GM18909 (cell line): ENCODE measurements around the gene OSBPL2.

Source experiments
- ATAC-seq: cut with Tn5 transposase; IDR thresholded peaks from one replicate; pipeline ENCODE4 v1.9.1; 2021; ENCODE audit warnings: mild to moderate bottlenecking; ENCODE audit not compliant: unreplicated experiment, poor library complexity

The OSBPL2 gene

GRCh38 chr20:62293111-62293784 is 54.9 kb downstream of the OSBPL2 start:
- ATAC-seq: no peak

DNA sequence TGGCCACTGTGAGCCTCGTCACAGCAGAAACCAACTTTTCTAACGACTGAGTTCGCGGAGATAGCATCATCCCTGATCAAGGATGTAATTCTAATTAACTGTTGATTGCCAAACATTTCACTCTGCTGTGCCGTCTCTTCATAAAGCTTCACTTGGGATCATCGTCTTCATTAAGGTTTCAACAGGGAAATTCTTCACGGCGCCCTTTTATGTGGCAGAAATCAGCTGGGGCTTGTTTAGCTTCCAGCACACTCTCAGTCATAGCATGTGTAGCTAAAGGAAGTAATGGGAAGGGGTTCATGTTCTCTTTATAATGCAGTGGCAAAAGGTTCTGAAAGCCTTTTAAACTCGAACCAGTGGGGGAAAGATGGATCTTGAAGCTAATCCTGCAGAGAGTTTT is 55.6 kb downstream of the OSBPL2 start:
- ATAC-seq: no peak

- ATAC-seq: no peak
Observed at GRCh38 chr20:62294516-62294915, 56.2 kb downstream of the OSBPL2 start.

GRCh38 chr20:62296724-62297448 is 58.6 kb downstream of the OSBPL2 start:
- ATAC-seq: no peak

GRCh38 chr20:62297449-62298227 is 59.3 kb downstream of the OSBPL2 start:
- no peak for ATAC-seq

- ATAC-seq: no peak
Observed at GRCh38 chr20:62298577-62299249, 60.4 kb downstream of the OSBPL2 start.

GRCh38 chr20:62299666-62300236 is 61.4 kb downstream of the OSBPL2 start:
- ATAC-seq: no peak

DNA sequence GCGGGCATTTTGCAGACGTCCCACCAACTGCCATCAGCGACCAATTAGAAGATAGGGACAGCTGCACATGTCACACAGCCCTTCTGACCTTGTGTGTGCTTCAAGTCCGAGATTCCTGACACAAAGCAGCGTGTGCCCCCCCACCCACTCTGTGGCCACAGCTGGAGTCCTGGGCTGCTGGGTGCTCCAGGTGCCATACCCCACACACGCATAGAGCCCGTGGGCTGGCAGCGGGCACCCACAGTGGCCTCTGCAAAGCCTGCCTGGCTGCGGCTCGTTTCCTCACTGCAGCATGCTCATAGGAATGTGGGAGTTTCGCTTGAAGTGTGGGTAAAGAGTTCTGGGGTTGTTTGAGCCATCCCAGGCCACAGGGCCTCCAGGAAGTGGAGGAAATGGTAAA is 62.0 kb downstream of the OSBPL2 start:
- ATAC-seq: no peak

- ATAC-seq: no peak
Observed at GRCh38 chr20:62301111-62301668, 62.9 kb downstream of the OSBPL2 start.

GRCh38 chr20:62301773-62302340 is 63.5 kb downstream of the OSBPL2 start:
- peak; percentile 38 for ATAC-seq

DNA sequence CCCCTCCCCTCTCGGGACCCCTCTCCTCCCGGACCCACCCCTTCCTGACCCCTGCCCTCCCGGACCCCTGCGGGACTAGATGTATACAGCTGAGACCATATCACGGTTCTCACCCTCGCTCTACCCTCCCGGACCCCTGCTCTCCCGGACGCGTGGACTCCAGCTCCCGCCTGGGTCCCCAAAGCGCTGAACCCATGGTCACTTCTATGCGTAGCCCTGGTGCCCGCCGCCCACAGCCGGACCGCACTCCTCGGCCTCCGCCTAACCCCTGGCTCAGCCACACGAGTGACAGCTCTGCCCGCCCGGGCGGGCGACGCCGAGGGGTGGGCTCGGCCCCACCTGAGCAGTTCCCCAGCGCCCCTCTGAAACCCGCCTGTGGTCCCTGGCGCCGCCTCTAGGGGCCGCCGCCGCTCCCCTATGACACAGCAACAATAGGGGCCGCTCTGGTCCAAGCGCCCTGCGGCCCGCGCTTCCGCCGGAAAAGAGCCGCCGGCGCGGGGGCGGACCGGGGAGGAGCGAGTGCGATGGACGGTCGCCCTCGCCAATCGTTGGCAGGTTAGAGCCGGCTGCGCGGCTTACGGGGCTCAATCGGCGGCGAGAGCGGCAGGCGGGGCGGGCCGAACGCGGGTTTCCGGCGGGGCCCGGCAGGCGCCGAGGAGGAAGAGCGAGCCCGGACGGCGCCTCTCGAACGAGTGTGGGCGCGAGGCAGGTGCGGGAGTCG is 64.2 kb downstream of the OSBPL2 start, which contains the start of gene ADRM1:
Gene ADRM1 (plus strand): TSS at position 657 of the 721 bp plus-strand sequence. CDS start 572 bp downstream, outside the sequence.
- peak; percentile 83 for ATAC-seq

DNA sequence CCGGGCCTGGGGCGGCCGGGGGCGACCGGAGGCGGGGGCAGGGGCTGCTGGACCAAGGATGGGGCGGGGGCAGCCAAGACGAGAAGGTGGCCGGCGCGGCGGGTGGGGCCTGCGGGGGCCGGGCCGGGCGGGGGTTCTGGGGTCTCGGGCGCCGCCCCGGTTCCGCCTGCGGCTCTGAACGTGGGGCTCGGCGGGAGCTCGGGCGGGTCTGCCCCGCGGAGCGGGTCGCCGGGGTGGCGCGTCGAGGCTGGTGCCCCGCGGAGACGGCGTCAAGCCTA is 64.7 kb downstream of the OSBPL2 start:
- no peak for ATAC-seq

DNA sequence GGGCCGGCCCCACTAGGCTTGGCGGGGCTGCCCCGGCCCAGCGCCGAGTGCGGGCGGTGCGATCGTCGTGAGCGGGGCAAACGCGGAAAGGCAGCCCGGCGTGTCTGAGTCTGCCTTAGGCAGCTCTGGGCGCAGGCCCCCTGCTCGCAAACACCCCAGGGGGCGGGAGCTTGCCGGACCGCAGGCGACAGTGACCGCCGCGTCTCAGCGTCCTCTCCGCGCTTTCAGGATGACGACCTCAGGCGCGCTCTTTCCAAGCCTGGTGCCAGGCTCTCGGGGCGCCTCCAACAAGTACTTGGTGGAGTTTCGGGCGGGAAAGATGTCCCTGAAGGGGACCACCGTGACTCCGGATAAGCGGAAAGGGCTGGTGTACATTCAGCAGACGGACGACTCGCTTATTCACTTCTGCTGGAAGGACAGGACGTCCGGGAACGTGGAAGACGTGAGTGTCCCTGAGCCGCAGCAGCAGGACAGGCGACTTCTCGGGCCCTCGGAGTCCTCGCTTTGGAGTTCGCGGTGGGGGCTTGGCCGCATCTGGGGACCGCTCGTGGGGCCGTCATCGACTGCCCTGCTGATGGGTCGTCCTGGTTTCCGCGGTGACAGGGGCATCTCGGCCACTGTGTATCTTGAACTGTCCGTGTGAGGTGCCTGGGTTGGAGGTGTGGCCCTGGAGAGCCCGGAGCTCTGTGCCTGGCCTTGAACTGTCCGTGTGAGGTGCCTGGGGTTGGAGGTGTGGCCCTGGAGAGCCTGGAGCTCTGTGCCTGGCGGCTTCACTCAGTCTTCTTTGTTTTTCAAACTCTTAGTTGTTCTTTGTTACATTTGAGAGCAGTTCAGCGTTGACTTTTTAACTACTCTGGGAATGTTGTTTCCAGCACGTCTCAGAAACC is 65.3 kb downstream of the OSBPL2 start:
- ATAC-seq: peak; percentile 9

DNA sequence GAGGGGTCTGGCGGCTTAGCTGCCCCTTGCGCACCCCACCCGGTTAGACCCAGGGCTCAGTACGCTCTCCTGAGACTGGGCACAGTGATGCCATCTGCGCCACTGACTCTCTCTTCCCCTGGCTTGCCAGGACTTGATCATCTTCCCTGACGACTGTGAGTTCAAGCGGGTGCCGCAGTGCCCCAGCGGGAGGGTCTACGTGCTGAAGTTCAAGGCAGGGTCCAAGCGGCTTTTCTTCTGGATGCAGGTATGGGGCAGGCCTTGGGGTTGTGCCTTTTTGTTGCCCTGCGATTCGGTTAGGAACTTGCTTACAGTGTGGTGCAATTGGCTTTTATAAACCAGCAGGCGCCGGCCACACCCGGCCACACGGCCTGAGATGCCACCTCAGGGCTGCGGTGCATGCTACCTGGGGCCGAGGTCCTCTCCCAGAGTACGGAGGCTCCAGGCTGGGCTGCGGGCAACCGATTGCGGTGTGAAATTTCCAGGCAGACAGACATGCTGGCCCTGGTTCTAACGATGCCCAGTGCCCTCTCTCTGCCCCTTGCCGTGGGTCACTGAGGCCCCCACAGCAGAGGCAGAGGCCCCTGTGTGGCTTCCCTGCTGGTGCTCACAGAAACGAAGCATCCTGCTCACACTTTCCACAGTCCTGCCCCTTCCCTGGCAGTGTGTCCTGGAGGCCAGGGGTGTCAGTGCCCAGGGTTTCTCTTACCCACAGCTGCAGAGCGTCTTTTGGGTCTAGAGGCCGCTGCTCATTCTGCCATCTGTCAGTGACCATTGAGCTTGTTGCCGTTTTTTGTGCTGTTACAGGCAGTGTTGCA is 66.2 kb downstream of the OSBPL2 start:
- ATAC-seq: no peak

- no peak for ATAC-seq
Observed at GRCh38 chr20:62305149-62305764, 66.9 kb downstream of the OSBPL2 start.

DNA sequence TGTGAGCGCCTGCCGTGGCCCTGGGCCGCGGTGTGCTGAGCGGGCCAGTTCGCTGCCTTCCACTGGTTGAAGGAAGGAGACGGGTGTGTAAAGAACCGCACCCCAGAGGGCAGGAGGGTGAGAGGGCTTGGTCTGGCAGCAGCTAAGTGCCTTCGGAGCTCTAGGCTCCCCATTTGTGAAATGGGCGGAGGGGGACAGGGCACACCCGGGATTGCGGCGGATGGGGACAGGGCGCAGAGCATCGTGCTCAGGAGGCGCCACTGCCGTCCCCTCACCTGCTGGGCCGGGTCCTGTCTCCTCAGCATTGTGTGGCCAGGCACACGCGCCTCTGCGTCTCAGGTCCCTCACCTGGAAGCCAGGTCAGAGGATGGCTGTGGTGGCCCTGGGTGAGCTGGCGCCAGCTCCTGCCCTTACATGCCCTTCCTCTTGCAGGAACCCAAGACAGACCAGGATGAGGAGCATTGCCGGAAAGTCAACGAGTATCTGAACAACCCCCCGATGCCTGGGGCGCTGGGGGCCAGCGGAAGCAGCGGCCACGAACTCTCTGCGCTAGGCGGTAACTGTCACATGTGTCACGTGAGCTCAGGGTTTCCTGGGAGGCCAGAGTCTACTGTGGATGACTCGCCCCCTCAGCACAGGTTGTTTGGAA is 67.6 kb downstream of the OSBPL2 start:
- no peak for ATAC-seq
